Raji (cell line): ENCODE data around the gene CLMN.

Experiments
- POLR2A ChIP-seq: IDR thresholded peaks from 2 replicates; pipeline ENCODE4 v1.6.1; 2011; ENCODE audit warnings: low read depth, low read length, control low read depth; ENCODE audit not compliant: insufficient read depth

Gene CLMN

GRCh38 chr14:95142208-95142607, 177.5 kb downstream of the CLMN start:
- TF ChIP-seq POLR2A: no peak

DNA sequence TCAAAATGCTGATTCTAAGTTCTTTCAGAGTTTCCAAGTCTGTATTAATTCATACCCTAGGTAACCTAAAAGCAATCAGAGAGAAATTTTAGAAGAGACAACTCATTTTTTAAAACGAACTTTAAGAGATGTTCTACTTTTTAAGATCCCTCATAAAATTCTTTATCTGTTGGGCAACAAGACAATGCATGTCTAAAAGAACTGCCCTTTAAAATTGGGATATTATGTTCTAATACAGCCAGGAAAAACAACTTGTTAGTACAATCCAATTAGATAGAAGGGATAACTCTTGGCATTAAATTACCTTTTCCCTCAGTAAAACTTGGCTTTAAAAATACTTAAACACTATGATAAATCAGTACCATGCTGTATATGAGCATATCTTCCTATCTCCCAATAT, 178.0 kb downstream of the CLMN start:
- no peak for TF ChIP-seq POLR2A

DNA sequence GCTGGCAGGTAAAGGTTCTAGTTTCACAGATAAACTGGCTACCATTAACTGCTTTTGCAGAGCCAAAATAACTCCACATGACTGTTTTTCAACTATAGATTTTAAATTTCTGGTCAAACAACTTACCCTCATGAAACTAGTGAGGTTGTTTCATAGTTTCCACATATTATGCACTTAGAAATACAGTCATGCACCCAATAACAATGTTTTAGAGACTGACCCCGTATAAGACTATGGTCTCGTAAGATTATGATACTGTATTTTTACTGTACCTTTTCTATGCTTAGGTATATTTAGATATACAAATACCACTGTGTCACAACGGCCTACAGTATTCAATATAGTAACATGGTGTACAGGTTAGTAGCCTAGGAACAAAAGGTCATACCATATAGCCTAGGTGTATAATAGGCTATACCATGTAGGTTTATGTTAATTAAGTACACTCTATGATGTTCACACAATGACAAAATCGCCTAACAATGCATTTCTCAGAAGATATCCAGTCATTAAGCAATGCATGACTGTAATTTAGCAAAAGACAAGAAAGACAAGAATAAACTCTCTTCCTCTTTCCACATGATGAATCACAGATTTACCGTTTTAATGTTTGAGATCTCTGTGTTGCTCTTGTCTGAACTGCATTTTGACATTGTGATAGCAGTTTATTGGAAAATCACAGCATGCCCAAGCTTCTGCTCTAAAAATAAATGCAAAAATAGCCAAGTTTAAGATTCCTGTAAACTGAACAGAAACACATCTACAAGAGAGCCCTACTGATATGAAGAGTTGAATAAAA, 179.4 kb downstream of the CLMN start:
- TF ChIP-seq POLR2A: no peak

GRCh38 chr14:95138876-95139275, 180.8 kb downstream of the CLMN start:
- TF ChIP-seq POLR2A: no peak

DNA sequence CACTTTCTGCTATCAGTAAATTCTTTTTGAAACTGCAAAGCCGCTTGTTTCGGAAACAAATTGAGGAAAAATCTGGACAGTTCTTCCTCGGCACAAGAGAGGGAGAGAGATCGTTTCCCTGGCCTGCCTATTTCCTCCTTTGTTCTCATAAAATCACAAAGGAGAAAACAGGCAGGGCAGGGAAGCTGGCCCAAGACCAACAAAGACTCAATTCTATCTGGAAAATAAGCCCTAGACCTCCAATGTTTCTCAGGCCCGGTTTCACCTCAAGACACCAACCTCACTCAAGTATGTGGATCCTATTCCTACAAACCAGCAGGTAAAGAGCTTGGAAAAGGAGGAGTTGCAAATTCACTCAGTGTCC, 181.9 kb downstream of the CLMN start:
- TF ChIP-seq POLR2A: no peak

GRCh38 chr14:95137164-95137803, 182.4 kb downstream of the CLMN start:
- no peak for TF ChIP-seq POLR2A

DNA sequence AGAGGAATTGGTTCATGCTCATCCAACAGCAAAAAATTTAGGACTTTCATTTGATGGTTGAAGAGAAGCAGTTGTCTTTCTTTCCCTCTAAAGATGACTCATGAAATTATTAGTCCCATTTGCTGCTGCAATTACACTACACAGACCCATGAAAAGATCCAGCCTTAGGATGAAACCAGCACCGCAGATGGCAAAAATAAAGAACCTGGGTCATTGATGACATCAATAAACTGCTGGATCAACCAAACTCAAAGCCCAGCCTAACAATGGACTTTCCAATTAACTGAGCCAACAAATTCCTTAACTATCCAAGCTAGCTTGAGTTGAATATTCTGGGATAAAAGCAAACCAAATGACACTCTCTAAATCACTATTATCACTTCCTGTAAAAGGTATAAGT, 183.1 kb downstream of the CLMN start:
- no peak for TF ChIP-seq POLR2A

DNA sequence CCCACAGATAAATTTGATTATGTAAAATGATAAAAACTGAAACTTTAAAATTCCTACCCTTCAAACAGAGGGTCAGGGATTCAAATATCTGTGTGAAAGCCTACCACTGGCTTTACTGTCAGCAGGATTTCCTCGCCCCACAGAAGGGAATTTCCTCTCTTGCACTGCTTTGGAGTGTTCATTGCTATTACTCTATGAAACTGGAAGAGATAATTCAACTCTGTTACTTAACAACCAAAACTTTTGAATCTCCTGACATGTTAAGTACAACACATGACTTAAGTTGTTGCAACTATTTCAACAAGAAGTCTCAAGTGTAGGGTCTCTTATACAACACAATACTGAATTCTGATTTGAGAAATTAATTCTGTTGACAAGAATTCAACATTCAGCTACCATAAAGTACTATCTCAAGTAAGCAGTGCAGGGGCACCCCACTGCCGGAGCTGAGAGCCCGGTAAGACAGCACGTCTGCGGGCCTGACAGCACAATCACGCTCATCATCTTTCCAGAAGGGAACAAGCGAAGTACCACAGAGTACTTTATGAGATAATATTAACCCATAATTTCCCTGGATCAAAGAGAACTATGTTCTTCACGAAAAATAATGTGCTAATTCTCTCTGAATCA, 185.3 kb downstream of the CLMN start:
- no peak for TF ChIP-seq POLR2A

GRCh38 chr14:95133282-95133681, 186.4 kb downstream of the CLMN start:
- no peak for TF ChIP-seq POLR2A

- no peak for TF ChIP-seq POLR2A
These were observed 186.9 kb downstream of the CLMN start for GRCh38 chr14:95132760-95133159.
